BE2C (cell line): ENCODE results near the gene TRABD2B.

Source experiments
- DNase-seq: peaks from one replicate; pipeline ENCODE4 v3.0.0-alpha.2; 2020
- H3K27me3 ChIP-seq: fragments of 250-450 bp; sonication (Bioruptor Pico); 2 replicates; pipeline ENCODE4 v1.5.1; 2020; ENCODE audit warnings: mild to moderate bottlenecking
- H3K36me3 ChIP-seq: fragments of 250-450 bp; sonication (Bioruptor Pico); 2 replicates; pipeline ENCODE4 v1.5.1; 2020; ENCODE audit warnings: mild to moderate bottlenecking
- H3K4me1 ChIP-seq: fragments of 250-450 bp; sonication (Bioruptor Pico); 2 replicates; pipeline ENCODE4 v1.5.1; 2020
- H3K4me3 ChIP-seq: 2 replicates; pipeline ENCODE4 v1.5.1; 2011; ENCODE audit warnings: low read depth, low read length
- H3K9me3 ChIP-seq: fragments of 250-450 bp; sonication (Bioruptor Pico); 2 replicates; pipeline ENCODE4 v1.5.1; 2020
- CTCF ChIP-seq: IDR thresholded peaks from 2 replicates; pipeline ENCODE4 v1.5.1; 2012; ENCODE audit warnings: mild to moderate bottlenecking, low read depth, low read length

Gene TRABD2B

GRCh38 chr1:47867438-47868347 is 129.5 kb downstream of the TRABD2B start:
- H3K9me3 ChIP-seq: no peaks in the 10 kb centered on the region
- no peak for DNase-seq
- no peak overlapping the region for H3K4me3 ChIP-seq
- H3K27me3 ChIP-seq: no peaks in the 10 kb centered on the region
- no peak for TF ChIP-seq CTCF
- H3K36me3 ChIP-seq: no peaks in the 10 kb centered on the region
- peaks cover 14% of the 10 kb centered on the region for H3K4me1 ChIP-seq

- DNase-seq: no peak
- Histone ChIP-seq H3K27me3 (no peaks in the 10 kb centered on the region), H3K4me1 (peaks cover 6% of the 10 kb centered on the region), H3K9me3 (no peaks in the 10 kb centered on the region), H3K36me3 (no peaks in the 10 kb centered on the region), H3K4me3 (no peak overlapping the region)
- TF ChIP-seq CTCF: no peak
These were observed 130.4 kb downstream of the TRABD2B start for GRCh38 chr1:47866601-47867437.

- TF ChIP-seq CTCF: no peak
These were observed 131.2 kb downstream of the TRABD2B start for GRCh38 chr1:47865881-47866535.

GRCh38 chr1:47859092-47859743 is 138.0 kb downstream of the TRABD2B start:
- TF ChIP-seq CTCF: no peak
- no peak for DNase-seq

More at GRCh38 chr1:47865881-47866535, 131.2 kb downstream of the TRABD2B start:
- no peaks in the 10 kb centered on the region for H3K9me3 ChIP-seq
- H3K4me1 ChIP-seq: no peaks in the 10 kb centered on the region
- DNase-seq: no peak
- no peaks in the 10 kb centered on the region for H3K36me3 ChIP-seq
- no peak overlapping the region for H3K4me3 ChIP-seq
- H3K27me3 ChIP-seq: no peaks in the 10 kb centered on the region

GRCh38 chr1:47856996-47857395 is 140.2 kb downstream of the TRABD2B start:
- no peak for DNase-seq
- H3K4me3 ChIP-seq: no peak overlapping the region

More at GRCh38 chr1:47859092-47859743, 138.0 kb downstream of the TRABD2B start:
- no peaks in the 10 kb centered on the region for H3K9me3 ChIP-seq
- H3K27me3 ChIP-seq: no peaks in the 10 kb centered on the region
- H3K4me1 ChIP-seq: no peaks in the 10 kb centered on the region
- no peaks in the 10 kb centered on the region for H3K36me3 ChIP-seq
- no peak overlapping the region for H3K4me3 ChIP-seq

More at GRCh38 chr1:47856996-47857395, 140.2 kb downstream of the TRABD2B start:
- TF ChIP-seq CTCF: no peak
- Histone ChIP-seq H3K36me3 (no peaks in the 10 kb centered on the region), H3K9me3 (no peaks in the 10 kb centered on the region), H3K4me1 (no peaks in the 10 kb centered on the region), H3K27me3 (no peaks in the 10 kb centered on the region)
